ENCODE results near the gene USP1. TPM values are rescaled to one million over a fixed set of nuclear protein-coding genes. Genes with fewer than 3 reads are reported as not detected.

Gene USP1
- total RNA-seq, 1 experiment from 2014 or later, result 37.4 TPM

- TF ChIP-seq, protein P1, sequence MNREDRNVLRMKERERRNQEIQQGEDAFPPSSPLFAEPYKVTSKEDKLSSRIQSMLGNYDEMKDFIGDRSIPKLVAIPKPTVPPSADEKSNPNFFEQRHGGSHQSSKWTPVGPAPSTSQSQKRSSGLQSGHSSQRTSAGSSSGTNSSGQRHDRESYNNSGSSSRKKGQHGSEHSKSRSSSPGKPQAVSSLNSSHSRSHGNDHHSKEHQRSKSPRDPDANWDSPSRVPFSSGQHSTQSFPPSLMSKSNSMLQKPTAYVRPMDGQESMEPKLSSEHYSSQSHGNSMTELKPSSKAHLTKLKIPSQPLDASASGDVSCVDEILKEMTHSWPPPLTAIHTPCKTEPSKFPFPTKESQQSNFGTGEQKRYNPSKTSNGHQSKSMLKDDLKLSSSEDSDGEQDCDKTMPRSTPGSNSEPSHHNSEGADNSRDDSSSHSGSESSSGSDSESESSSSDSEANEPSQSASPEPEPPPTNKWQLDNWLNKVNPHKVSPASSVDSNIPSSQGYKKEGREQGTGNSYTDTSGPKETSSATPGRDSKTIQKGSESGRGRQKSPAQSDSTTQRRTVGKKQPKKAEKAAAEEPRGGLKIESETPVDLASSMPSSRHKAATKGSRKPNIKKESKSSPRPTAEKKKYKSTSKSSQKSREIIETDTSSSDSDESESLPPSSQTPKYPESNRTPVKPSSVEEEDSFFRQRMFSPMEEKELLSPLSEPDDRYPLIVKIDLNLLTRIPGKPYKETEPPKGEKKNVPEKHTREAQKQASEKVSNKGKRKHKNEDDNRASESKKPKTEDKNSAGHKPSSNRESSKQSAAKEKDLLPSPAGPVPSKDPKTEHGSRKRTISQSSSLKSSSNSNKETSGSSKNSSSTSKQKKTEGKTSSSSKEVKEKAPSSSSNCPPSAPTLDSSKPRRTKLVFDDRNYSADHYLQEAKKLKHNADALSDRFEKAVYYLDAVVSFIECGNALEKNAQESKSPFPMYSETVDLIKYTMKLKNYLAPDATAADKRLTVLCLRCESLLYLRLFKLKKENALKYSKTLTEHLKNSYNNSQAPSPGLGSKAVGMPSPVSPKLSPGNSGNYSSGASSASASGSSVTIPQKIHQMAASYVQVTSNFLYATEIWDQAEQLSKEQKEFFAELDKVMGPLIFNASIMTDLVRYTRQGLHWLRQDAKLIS (CRISPR knock-in tag; IDR thresholded peaks at IDR 0.05; ENCODE audit: borderline replicate concordance), result peak; percentile 79; the same call in 1 of the 2 replicates
- TF ChIP-seq RORB (CRISPR knock-in tag; IDR thresholded peaks at IDR 0.05) (no peak), SP1 (CRISPR knock-in tag; conservative IDR thresholded peaks at IDR 0.05) (peak; percentile 30), KAT7 (CRISPR knock-in tag; IDR thresholded peaks at IDR 0.05; ENCODE audit: borderline replicate concordance) (no peak), ZSCAN18 (CRISPR knock-in tag; IDR thresholded peaks at IDR 0.05) (no peak), MAX (CRISPR knock-in tag; IDR thresholded peaks at IDR 0.05) (peak; percentile 82), NR1H2 (CRISPR knock-in tag; IDR thresholded peaks at IDR 0.05) (no peak), ESRRA (CRISPR knock-in tag; IDR thresholded peaks at IDR 0.05; ENCODE audit: borderline replicate concordance) (0 out of 2 replicates have a peak, but pooled peaks have one; percentile 6), ZNF396 (CRISPR knock-in tag; IDR thresholded peaks at IDR 0.05; ENCODE audit: borderline replicate concordance) (no peak), IRF2 (CRISPR knock-in tag; IDR thresholded peaks at IDR 0.05; ENCODE audit: borderline replicate concordance, low read depth) (no peak), HMGA2 (CRISPR knock-in tag; IDR thresholded peaks at IDR 0.05) (no peak), EMX1 (CRISPR knock-in tag; IDR thresholded peaks at IDR 0.05) (0 out of 2 replicates have a peak, but pooled peaks have one; percentile 42), E2F1 (CRISPR knock-in tag; IDR thresholded peaks at IDR 0.05) (no peak), GABPB1 (CRISPR knock-in tag; IDR thresholded peaks at IDR 0.05) (0 out of 2 replicates have a peak, but pooled peaks have one; percentile 15)
- TF ChIP-seq, protein P2, sequence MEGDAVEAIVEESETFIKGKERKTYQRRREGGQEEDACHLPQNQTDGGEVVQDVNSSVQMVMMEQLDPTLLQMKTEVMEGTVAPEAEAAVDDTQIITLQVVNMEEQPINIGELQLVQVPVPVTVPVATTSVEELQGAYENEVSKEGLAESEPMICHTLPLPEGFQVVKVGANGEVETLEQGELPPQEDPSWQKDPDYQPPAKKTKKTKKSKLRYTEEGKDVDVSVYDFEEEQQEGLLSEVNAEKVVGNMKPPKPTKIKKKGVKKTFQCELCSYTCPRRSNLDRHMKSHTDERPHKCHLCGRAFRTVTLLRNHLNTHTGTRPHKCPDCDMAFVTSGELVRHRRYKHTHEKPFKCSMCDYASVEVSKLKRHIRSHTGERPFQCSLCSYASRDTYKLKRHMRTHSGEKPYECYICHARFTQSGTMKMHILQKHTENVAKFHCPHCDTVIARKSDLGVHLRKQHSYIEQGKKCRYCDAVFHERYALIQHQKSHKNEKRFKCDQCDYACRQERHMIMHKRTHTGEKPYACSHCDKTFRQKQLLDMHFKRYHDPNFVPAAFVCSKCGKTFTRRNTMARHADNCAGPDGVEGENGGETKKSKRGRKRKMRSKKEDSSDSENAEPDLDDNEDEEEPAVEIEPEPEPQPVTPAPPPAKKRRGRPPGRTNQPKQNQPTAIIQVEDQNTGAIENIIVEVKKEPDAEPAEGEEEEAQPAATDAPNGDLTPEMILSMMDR (IDR thresholded peaks at IDR 0.05), result no peak
- TF ChIP-seq, protein P3, sequence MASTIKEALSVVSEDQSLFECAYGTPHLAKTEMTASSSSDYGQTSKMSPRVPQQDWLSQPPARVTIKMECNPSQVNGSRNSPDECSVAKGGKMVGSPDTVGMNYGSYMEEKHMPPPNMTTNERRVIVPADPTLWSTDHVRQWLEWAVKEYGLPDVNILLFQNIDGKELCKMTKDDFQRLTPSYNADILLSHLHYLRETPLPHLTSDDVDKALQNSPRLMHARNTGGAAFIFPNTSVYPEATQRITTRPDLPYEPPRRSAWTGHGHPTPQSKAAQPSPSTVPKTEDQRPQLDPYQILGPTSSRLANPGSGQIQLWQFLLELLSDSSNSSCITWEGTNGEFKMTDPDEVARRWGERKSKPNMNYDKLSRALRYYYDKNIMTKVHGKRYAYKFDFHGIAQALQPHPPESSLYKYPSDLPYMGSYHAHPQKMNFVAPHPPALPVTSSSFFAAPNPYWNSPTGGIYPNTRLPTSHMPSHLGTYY (CRISPR knock-in tag; IDR thresholded peaks at IDR 0.05), result no peak
- TF ChIP-seq, protein P4, sequence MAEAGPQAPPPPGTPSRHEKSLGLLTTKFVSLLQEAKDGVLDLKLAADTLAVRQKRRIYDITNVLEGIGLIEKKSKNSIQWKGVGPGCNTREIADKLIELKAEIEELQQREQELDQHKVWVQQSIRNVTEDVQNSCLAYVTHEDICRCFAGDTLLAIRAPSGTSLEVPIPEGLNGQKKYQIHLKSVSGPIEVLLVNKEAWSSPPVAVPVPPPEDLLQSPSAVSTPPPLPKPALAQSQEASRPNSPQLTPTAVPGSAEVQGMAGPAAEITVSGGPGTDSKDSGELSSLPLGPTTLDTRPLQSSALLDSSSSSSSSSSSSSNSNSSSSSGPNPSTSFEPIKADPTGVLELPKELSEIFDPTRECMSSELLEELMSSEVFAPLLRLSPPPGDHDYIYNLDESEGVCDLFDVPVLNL (CRISPR knock-in tag; IDR thresholded peaks at IDR 0.05; ENCODE audit: borderline replicate concordance, low read depth), result peak; percentile 54; the same call in 1 of the 2 replicates
- TF ChIP-seq, protein P5, sequence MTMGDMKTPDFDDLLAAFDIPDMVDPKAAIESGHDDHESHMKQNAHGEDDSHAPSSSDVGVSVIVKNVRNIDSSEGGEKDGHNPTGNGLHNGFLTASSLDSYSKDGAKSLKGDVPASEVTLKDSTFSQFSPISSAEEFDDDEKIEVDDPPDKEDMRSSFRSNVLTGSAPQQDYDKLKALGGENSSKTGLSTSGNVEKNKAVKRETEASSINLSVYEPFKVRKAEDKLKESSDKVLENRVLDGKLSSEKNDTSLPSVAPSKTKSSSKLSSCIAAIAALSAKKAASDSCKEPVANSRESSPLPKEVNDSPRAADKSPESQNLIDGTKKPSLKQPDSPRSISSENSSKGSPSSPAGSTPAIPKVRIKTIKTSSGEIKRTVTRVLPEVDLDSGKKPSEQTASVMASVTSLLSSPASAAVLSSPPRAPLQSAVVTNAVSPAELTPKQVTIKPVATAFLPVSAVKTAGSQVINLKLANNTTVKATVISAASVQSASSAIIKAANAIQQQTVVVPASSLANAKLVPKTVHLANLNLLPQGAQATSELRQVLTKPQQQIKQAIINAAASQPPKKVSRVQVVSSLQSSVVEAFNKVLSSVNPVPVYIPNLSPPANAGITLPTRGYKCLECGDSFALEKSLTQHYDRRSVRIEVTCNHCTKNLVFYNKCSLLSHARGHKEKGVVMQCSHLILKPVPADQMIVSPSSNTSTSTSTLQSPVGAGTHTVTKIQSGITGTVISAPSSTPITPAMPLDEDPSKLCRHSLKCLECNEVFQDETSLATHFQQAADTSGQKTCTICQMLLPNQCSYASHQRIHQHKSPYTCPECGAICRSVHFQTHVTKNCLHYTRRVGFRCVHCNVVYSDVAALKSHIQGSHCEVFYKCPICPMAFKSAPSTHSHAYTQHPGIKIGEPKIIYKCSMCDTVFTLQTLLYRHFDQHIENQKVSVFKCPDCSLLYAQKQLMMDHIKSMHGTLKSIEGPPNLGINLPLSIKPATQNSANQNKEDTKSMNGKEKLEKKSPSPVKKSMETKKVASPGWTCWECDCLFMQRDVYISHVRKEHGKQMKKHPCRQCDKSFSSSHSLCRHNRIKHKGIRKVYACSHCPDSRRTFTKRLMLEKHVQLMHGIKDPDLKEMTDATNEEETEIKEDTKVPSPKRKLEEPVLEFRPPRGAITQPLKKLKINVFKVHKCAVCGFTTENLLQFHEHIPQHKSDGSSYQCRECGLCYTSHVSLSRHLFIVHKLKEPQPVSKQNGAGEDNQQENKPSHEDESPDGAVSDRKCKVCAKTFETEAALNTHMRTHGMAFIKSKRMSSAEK (CRISPR knock-in tag; IDR thresholded peaks at IDR 0.05; ENCODE audit: borderline replicate concordance), result 0 out of 2 replicates have a peak, but pooled peaks have one; percentile 61
- TF ChIP-seq, protein P6, sequence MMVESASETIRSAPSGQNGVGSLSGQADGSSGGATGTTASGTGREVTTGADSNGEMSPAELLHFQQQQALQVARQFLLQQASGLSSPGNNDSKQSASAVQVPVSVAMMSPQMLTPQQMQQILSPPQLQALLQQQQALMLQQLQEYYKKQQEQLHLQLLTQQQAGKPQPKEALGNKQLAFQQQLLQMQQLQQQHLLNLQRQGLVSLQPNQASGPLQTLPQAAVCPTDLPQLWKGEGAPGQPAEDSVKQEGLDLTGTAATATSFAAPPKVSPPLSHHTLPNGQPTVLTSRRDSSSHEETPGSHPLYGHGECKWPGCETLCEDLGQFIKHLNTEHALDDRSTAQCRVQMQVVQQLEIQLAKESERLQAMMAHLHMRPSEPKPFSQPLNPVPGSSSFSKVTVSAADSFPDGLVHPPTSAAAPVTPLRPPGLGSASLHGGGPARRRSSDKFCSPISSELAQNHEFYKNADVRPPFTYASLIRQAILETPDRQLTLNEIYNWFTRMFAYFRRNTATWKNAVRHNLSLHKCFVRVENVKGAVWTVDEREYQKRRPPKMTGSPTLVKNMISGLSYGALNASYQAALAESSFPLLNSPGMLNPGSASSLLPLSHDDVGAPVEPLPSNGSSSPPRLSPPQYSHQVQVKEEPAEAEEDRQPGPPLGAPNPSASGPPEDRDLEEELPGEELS (CRISPR knock-in tag; IDR thresholded peaks at IDR 0.05), result no peak
Observed at GRCh38 chr1:62436466-62437272, at the start of gene USP1 (continued).

All from WTC11 (cell line).